Activated naive CD4-positive, alpha-beta T cell (primary cell): Measurements from ENCODE around the gene SYK.
A peak's percentile ranks its signal among the peaks of the same experiment; 100 is the strongest.

Experiments
- DNase-seq, 4 experiments: peaks; one replicate each; lab custom pipeline; 2025; lab: John Stamatoyannopoulos, UW

Gene SYK

GRCh38 chr9:90851444-90851843 lies 49.8 kb downstream of the SYK start:
- no peak for DNase-seq

- DNase-seq, result no peak
These were observed 52.3 kb downstream of the SYK start for GRCh38 chr9:90853945-90854344.

GRCh38 chr9:90854637-90855175 lies 53.1 kb downstream of the SYK start:
- DNase-seq, result no peak

GRCh38 chr9:90855208-90855902 lies 53.7 kb downstream of the SYK start:
- no peak for DNase-seq

- no peak for DNase-seq
These were observed 55.5 kb downstream of the SYK start for GRCh38 chr9:90857091-90857490.

GRCh38 chr9:90857855-90858254 lies 56.2 kb downstream of the SYK start:
- no peak for DNase-seq

- DNase-seq, result no peak
These were observed 56.9 kb downstream of the SYK start for GRCh38 chr9:90858457-90858901.

GRCh38 chr9:90860382-90860781 lies 58.8 kb downstream of the SYK start:
- DNase-seq, result no peak

- no peak for DNase-seq
These were observed 59.2 kb downstream of the SYK start for GRCh38 chr9:90860826-90861225.

GRCh38 chr9:90861380-90861779 lies 59.8 kb downstream of the SYK start:
- no peak for DNase-seq

- no peak for DNase-seq
These were observed 60.5 kb downstream of the SYK start for GRCh38 chr9:90861826-90862740.

GRCh38 chr9:90864779-90865178 lies 63.2 kb downstream of the SYK start:
- no peak for DNase-seq

- DNase-seq, result no peak
These were observed 65.5 kb downstream of the SYK start for GRCh38 chr9:90867101-90867500.

GRCh38 chr9:90868555-90868954 lies 66.9 kb downstream of the SYK start:
- no peak for DNase-seq

- DNase-seq, result no peak
These were observed 67.7 kb downstream of the SYK start for GRCh38 chr9:90869361-90869760.

- DNase-seq, result peak in 1 of 4 experiments; percentile 8
These were observed 69.2 kb downstream of the SYK start for GRCh38 chr9:90870621-90871326.

GRCh38 chr9:90871327-90871935 lies 69.8 kb downstream of the SYK start:
- no peak for DNase-seq

- no peak for DNase-seq
These were observed 71.2 kb downstream of the SYK start for GRCh38 chr9:90872835-90873294.

GRCh38 chr9:90873422-90873821 lies 71.8 kb downstream of the SYK start:
- DNase-seq, result no peak

GRCh38 chr9:90874194-90874593 lies 72.6 kb downstream of the SYK start:
- DNase-seq, result no peak

GRCh38 chr9:90878562-90878961 lies 76.9 kb downstream of the SYK start:
- no peak for DNase-seq

GRCh38 chr9:90880066-90880465 lies 78.4 kb downstream of the SYK start:
- DNase-seq, result no peak
